Esophagus (tissue), 2 donors: Measurements from ENCODE around the gene PI3. TPM values are rescaled to one million over a fixed set of nuclear protein-coding genes. Genes with fewer than 3 reads are reported as not detected.

Experiments used
- H3K27ac ChIP-seq, 2 donors: one replicate each; pipeline ENCODE4 v1.5.1; 2013; ENCODE audit warnings: low read depth in 2 of 2, mild to moderate bottlenecking in 2 of 2, inconsistent platforms in 1 of 2, low read length in 1 of 2, moderate library complexity in 1 of 2
- H3K27me3 ChIP-seq, 2 donors: one replicate each; pipeline ENCODE4 v1.6.1; 2013; ENCODE audit warnings: low read length in 2 of 2, control low read depth in 1 of 2, mild to moderate bottlenecking in 1 of 2; ENCODE audit not compliant: insufficient read depth in 2 of 2, control insufficient read depth in 1 of 2
- H3K36me3 ChIP-seq, 2 donors: one replicate each; pipeline ENCODE4 v1.6.1; 2013; ENCODE audit warnings: low read length in 1 of 2; ENCODE audit not compliant: control insufficient read depth in 2 of 2, insufficient read depth in 2 of 2
- H3K4me1 ChIP-seq, 2 donors: one replicate each; pipeline ENCODE4 v1.6.1; 2013; ENCODE audit warnings: low read length in 1 of 2; ENCODE audit not compliant: control insufficient read depth in 2 of 2, insufficient read depth in 2 of 2
- H3K4me3 ChIP-seq, 2 donors: one replicate each; pipeline ENCODE4 v1.5.1; 2013; ENCODE audit warnings: low read length in 2 of 2, mild to moderate bottlenecking in 2 of 2, low read depth in 1 of 2, moderate library complexity in 1 of 2
- H3K9me3 ChIP-seq, 2 donors: one replicate each; pipeline ENCODE4 v1.6.1; 2013; ENCODE audit warnings: mild to moderate bottlenecking in 2 of 2, low read depth in 1 of 2, low read length in 1 of 2, moderate library complexity in 1 of 2; ENCODE audit not compliant: control insufficient read depth in 2 of 2, insufficient read depth in 1 of 2
- WGBS, 2 donors: extraction: QIAGEN DNeasy Blood & Tissue Kit; methylation state at CpG; one replicate each; pipeline ENCODE4 v1.1.7; 2013; 5-methylcytosine and 5-hydroxymethylcytosine counted together
- polyA plus RNA-seq, 2 donors: library from polyadenylated mRNA; stranded (reverse); fragments of 200-250 nt; gene quantifications; one replicate each; pipeline ENCODE4 v1.2.3, GENCODE V29; 2013
- donor health status: healthy with polysubstance abuse.
- donor health status: Bipolar disorder and iron deficiency.

PI3 gene
- polyA plus RNA-seq, 2 donors: 430 to 2,639 TPM

DNA sequence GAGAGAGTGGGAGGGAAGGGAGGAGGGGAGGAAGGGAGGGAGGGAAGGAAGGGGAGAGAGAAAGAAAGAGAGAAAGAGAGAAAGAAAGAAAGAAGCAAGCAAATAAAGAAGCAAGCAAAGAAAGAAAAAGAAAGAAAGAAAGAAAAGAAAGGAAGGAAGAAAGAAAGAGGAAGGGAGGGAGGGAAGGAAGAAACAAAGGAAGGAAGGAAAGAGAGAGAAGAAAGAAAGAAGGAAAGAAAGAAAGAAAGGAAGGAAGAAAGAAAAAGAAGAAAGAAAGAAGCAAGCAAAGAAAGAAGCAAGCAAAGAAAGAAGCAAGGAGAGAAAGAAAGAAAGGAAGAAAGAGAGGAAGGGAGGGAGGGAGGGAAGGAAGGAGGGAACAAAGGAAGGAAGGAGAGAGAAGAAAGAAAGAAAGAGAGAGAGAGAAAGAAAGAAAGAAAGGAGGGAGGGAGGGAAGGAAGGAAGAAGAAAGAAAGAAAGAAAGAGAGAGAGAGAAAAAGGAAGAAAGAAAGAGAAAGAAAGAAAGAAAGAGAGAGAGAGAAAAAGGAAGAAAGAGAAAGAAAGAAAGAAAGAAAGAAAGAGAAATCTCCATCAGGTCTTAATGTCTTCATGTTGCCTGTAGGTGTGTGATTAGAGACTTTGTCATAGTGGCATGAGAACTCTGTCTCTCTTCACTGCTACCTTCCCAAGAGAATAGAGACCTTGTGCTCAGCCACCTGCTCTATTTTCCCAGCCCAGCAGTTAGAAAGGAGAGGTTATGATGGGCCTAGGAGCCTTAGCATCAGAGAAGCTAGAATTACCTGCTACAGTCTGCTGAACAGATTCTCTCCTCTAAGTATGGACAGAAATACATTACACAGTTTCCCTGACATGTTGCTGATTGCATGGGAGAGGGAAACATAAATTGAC, 37.1 kb downstream of the PI3 start:
- no peak overlapping the region for H3K4me3 ChIP-seq
- H3K9me3 ChIP-seq: no peaks in the 10 kb centered on the region
- no peaks in the 10 kb centered on the region for H3K36me3 ChIP-seq
- no peaks in the 10 kb centered on the region for H3K4me1 ChIP-seq
- no peak overlapping the region for H3K27ac ChIP-seq
- H3K27me3 ChIP-seq: peaks cover 0 to 4% of the 10 kb centered on the region in 2 donors

DNA sequence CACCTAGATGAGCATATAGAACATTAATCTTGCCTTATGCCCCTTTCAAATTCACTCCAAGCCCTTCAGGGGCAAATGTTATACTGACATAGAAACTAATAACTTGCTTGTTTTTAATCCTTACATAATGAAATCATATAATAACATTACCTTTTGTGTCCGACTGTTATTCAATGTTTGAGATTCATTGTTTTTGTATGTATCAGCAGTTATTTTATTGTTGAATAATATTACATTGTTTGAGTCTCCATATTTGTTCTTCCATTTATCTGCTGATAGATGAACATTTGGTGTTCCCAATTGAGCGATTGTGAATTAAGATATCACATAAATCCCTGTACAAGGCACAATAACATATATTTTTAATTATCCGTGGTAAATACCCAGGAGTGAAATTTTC, 38.1 kb downstream of the PI3 start:
- H3K4me3 ChIP-seq: no peak overlapping the region
- 85 to 86% methylated on average over 3 of the region's 3 CpGs for WGBS, 2 donors
- H3K9me3 ChIP-seq: no peaks in the 10 kb centered on the region

DNA sequence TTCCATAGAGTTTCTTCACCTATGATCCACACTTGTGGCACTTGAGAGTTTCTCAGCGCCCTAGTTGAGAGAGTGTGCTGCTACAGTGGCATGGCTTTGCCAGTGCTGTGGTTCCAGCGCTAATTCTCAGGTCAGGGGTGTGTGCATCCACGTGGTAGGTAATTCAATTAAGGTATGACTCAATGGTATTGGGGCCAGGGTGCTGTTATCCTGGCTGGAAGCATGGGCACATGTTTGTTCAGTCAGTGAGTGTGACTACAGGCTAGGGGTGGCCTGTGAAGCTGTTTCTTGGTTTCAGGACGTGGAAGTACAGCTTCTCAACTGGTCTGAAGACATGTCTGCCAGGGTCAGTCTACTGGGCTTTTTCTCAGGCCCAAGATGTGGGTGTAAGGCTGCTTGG, 43.4 kb downstream of the PI3 start:
- 66 to 70% methylated on average over 4 of the region's 4 CpGs for WGBS, 2 donors
- H3K36me3 ChIP-seq: no peaks in the 10 kb centered on the region

More for the DNA sequence above, 38.1 kb downstream of the PI3 start:
- Histone ChIP-seq H3K27me3 (peaks cover 0 to 4% of the 10 kb centered on the region in 2 donors), H3K36me3 (no peaks in the 10 kb centered on the region), H3K4me1 (no peaks in the 10 kb centered on the region), H3K27ac (no peak overlapping the region)

DNA sequence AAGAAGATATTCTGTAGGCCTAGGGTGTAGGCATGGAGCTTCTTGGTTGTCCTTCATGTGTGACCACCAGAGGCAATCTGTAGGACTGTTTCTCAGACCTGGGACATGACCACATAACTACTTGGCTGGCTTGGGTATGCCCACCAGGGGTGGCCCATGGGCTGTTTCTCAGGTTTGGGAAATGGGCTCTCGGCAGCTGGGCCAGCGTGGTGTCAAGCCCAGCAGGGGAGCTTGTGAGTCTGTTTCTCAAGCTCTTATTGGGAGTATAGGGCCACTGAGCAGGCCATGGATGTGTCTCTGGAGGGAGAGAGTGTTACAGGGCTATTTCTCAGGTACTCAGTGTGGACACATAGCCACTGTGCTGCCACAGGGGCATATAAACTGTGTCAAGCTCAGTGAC, 43.9 kb downstream of the PI3 start:
- WGBS, 2 donors: 86 to 92% methylated on average over 2 of the region's 2 CpGs
- no peak overlapping the region for H3K27ac ChIP-seq
- no peaks in the 10 kb centered on the region for H3K36me3 ChIP-seq
- H3K4me3 ChIP-seq: no peak overlapping the region
- peaks cover 0 to 3% of the 10 kb centered on the region in 2 donors for H3K4me1 ChIP-seq
- no peaks in the 10 kb centered on the region for H3K9me3 ChIP-seq
- H3K27me3 ChIP-seq: no peaks in the 10 kb centered on the region

More for the DNA sequence above, 43.4 kb downstream of the PI3 start:
- no peak overlapping the region for H3K4me3 ChIP-seq
- no peak overlapping the region for H3K27ac ChIP-seq
- no peaks in the 10 kb centered on the region for H3K9me3 ChIP-seq
- H3K4me1 ChIP-seq: peaks cover 0 to 3% of the 10 kb centered on the region in 2 donors
- no peaks in the 10 kb centered on the region for H3K27me3 ChIP-seq

DNA sequence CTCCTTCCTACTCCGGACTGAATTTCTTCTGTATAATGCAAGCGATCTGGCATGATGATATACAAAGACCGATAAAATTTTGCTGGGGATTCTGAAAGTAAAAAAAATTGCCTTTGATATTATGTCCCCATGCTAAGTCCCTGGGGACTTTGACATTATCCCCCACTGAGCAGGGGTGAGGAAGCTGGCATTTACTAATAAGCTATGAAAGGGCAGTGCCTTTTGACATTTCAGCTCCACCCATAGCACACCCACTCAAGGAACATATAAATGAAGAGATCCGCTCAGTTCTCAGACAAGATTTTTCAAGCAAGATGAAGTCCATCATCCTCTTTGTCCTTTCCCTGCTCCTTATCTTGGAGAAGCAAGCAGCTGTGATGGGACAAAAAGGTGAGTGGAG, 46.4 kb downstream of the PI3 start, which contains the start of gene SEMG2:
SEMG2 (plus strand) TSS at position 298 of the 400 bp plus-strand sequence; CDS start at position 315, 17 bp downstream.
- WGBS, 2 donors: 91 to 94% methylated on average over 4 of the region's 4 CpGs
- Histone ChIP-seq H3K27ac (no peak within 1 kb of the TSS), H3K9me3 (no peaks in the 10 kb centered on the region), H3K36me3 (no peaks in the 10 kb centered on the region), H3K4me1 (peaks cover 0 to 3% of the 10 kb centered on the region in 2 donors), H3K4me3 (no peak within 1 kb of the TSS), H3K27me3 (no peaks in the 10 kb centered on the region)

DNA sequence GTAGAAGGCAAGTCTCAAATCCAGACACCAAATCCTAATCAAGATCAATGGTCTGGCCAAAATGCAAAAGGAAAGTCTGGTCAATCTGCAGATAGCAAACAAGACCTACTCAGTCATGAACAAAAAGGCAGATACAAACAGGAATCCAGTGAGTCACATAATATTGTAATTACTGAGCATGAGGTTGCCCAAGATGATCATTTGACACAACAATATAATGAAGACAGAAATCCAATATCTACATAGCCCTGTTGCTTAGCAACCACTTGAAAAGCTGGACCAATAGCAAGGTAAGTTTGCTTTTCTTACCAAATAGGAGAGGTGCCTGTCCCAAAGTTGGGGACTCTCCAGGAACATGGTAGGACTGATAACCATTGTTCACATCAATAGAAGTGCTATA, 48.4 kb downstream of the PI3 start:
- Histone ChIP-seq H3K9me3 (no peaks in the 10 kb centered on the region), H3K4me3 (no peak overlapping the region), H3K4me1 (peaks cover 0 to under 1% of the 10 kb centered on the region in 2 donors), H3K36me3 (no peaks in the 10 kb centered on the region), H3K27ac (no peak overlapping the region), H3K27me3 (no peaks in the 10 kb centered on the region)

Other genes with a start within 250 kb of the PI3 start
- gene TOMM34, start 214.5 kb upstream of the PI3 start, polyA plus RNA-seq: 10 to 100 TPM in 1 of 2 donors, 1 to 10 TPM in 1; 6.4 to 18.5 TPM
- gene STK4, start 208.4 kb upstream of the PI3 start, polyA plus RNA-seq: 1 to 10 TPM; 4.7 to 4.8 TPM
- under 1 TPM; 0.04 to 0.15 TPM for gene KCNS1, start 73.8 kb upstream of the PI3 start, polyA plus RNA-seq
- 1 to 10 TPM; 4.5 to 6.4 TPM for gene WFDC5, start 59.7 kb upstream of the PI3 start, polyA plus RNA-seq
- gene WFDC12, start 50.4 kb upstream of the PI3 start, polyA plus RNA-seq: 1 to 10 TPM; 2.2 to 4.3 TPM
- not detected for gene SEMG1, start 32.1 kb downstream of the PI3 start, polyA plus RNA-seq
- not detected for gene SEMG2, start 46.5 kb downstream of the PI3 start, polyA plus RNA-seq
- gene SLPI, start 79.7 kb downstream of the PI3 start, polyA plus RNA-seq: 1,000 to 10,000 TPM; 1,481 to 1,882 TPM
- gene RBPJL, start 131.9 kb downstream of the PI3 start, polyA plus RNA-seq: under 1 TPM; 0.04 TPM
- gene MATN4, start 133.4 kb downstream of the PI3 start, polyA plus RNA-seq: under 1 TPM; 0.08 TPM
- gene SDC4, start 173.5 kb downstream of the PI3 start, polyA plus RNA-seq: 10 to 100 TPM; 49.4 to 64.6 TPM
- 10 to 100 TPM in 1 of 2 donors, 1 to 10 TPM in 1; 8.4 to 16.5 TPM for gene SYS1, start 188.3 kb downstream of the PI3 start, polyA plus RNA-seq
- under 1 TPM in 1 of 2 donors, not detected in 1; 0.13 TPM for gene TP53TG5, start 203.4 kb downstream of the PI3 start, polyA plus RNA-seq
- gene DBNDD2, start 233.4 kb downstream of the PI3 start, polyA plus RNA-seq: 10 to 100 TPM; 31.0 to 65.1 TPM
- gene PIGT, start 241.2 kb downstream of the PI3 start, polyA plus RNA-seq: 10 to 100 TPM; 38.7 to 40.9 TPM